ENCODE results near the gene DGCR2.
"Not testable (repeated sequence)": the region's sequence is repeated elsewhere in the genome, so short reads cannot be mapped to it uniquely, and the experiment has no call there.

DGCR2 gene

DNA sequence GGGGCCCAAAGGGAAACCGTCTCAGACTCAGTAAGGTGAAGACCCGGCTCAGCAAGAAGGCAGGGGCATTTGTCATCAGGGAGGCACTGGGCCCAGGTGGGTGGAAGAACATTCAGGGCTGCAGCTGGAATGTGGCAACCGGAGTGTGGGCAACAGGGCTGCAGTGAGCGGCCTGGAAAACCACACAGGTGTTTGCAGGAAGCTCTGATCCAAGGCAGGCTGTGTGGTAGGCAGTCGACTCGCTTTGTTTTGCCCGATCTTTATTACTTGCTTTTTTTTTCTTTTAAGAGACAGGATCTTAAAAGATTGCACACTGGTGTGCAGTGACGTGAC, 82.8 kb downstream of the DGCR2 start:
- H3K4me1 Mint-ChIP-seq (ENCODE audit: low read depth): no peaks in the 10 kb centered on the region
- peaks cover 8% of the 10 kb centered on the region for H3K36me3 Mint-ChIP-seq (ENCODE audit: low read depth)
- no peak overlapping the region for H3K27ac Mint-ChIP-seq
- H3K27me3 Mint-ChIP-seq (ENCODE audit: low read depth): no peaks in the 10 kb centered on the region
- no peaks in the 10 kb centered on the region for H3K9me3 Mint-ChIP-seq
- H3K4me3 Mint-ChIP-seq: no peak overlapping the region

DNA sequence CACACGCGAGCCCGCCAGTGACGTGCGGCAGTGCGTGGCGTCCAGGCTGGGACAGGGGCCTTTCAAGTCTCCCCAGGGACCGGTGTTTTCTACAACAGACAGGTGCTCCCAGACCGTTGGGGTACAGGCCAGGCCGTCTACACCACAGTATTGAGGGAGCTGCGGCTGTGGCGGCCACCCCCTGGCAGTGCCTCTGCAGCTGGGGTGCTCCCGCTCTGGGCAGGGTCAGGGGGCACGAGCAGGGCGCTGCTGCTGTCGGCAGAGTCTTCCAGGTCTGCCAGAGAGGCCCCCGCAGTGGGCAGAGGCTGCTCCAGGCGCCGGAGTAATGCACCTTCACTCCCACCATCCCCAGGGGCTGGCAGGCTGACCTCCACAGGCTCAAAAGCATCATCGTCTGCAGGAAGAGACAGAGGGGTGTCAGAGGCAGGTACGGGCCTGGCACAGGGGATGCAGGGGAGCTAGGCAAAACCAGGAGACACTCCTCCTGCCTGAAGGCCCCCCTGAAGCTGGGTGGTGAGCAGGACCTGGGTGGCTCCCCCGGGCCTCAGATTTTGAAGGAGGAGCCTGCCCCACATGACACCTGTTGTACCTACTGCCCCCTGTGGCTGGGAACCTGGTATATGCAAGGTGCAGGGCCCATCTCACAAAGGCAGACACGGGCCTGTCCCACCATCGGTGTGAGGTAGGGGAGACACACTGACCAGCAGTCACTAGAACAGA, 83.3 kb downstream of the DGCR2 start:
- Mint-ChIP-seq H3K27ac (no peak overlapping the region), H3K4me1 (ENCODE audit: low read depth) (no peaks in the 10 kb centered on the region), H3K9me3 (no peaks in the 10 kb centered on the region), H3K4me3 (no peak overlapping the region), H3K27me3 (ENCODE audit: low read depth) (no peaks in the 10 kb centered on the region), H3K36me3 (ENCODE audit: low read depth) (peaks cover 8% of the 10 kb centered on the region)

DNA sequence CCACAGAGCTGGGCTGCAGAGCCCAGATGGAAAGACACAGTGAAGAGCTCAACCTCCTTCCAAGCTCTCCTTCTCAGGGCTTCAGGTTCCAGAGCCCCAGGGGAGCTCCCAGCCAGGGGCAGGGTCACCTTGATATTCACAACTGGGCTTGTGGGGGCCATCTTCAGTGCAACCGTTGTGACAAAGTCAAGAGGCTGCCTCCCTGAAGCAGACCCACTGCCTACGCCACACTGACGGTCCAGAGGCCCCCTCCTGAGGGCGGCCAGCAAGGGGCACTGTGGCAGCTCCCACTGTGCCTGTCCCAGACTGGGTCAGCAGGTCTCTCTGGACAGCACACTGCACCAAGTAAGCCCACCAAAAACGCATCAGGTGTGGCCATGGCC, 84.1 kb downstream of the DGCR2 start:
- no peaks in the 10 kb centered on the region for H3K4me1 Mint-ChIP-seq (ENCODE audit: low read depth)

DNA sequence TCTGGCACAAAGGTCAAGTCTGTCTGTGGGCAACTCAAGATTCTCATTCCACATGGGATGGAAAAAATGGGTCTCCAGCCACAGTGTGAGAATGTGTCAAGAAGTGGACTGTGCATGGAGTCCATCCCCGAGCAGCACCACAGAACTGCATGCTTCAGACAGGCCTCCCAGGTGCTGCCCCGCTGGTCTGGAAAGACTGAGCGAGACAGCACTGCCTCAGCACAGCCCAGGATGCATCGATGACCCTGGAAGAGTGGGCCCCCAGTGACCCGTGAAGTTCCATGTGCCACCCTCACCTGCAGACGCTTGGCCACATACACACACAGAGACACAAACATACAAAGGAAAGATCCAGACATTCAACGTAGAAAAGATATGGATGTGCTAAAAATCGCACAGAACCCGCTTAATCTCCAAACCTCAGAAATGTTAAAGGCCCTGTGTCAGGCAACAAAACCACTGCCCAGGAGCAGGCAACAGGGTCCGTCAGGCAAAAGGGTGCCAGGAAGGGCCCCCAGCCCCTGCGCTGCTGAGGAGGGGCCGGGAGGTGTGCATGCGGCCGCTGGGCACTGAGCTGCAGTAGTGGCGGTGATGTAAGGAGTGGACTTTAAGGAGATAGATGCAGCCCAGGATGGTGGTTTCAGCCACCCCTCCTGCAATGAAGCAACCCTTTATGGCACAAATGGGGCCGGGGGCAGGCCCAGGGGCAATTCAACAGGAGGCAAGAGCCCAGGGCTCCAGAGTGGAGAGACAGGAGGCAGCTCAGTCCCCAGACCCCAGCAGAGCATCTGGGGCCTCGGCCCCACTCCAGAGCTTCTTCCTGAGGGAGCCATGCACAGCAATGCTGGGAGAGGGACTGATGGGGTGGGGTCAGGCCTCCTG, 84.7 kb downstream of the DGCR2 start:
- H3K27ac Mint-ChIP-seq: no peak overlapping the region
- no peaks in the 10 kb centered on the region for H3K4me1 Mint-ChIP-seq (ENCODE audit: low read depth)
- no peaks in the 10 kb centered on the region for H3K9me3 Mint-ChIP-seq
- H3K4me3 Mint-ChIP-seq: no peak overlapping the region
- no peaks in the 10 kb centered on the region for H3K27me3 Mint-ChIP-seq (ENCODE audit: low read depth)
- peaks cover 8% of the 10 kb centered on the region for H3K36me3 Mint-ChIP-seq (ENCODE audit: low read depth)

More for the DNA sequence above, 84.1 kb downstream of the DGCR2 start:
- no peaks in the 10 kb centered on the region for H3K9me3 Mint-ChIP-seq
- H3K4me3 Mint-ChIP-seq: no peak overlapping the region
- no peaks in the 10 kb centered on the region for H3K27me3 Mint-ChIP-seq (ENCODE audit: low read depth)
- H3K36me3 Mint-ChIP-seq (ENCODE audit: low read depth): peaks cover 8% of the 10 kb centered on the region
- no peak overlapping the region for H3K27ac Mint-ChIP-seq

DNA sequence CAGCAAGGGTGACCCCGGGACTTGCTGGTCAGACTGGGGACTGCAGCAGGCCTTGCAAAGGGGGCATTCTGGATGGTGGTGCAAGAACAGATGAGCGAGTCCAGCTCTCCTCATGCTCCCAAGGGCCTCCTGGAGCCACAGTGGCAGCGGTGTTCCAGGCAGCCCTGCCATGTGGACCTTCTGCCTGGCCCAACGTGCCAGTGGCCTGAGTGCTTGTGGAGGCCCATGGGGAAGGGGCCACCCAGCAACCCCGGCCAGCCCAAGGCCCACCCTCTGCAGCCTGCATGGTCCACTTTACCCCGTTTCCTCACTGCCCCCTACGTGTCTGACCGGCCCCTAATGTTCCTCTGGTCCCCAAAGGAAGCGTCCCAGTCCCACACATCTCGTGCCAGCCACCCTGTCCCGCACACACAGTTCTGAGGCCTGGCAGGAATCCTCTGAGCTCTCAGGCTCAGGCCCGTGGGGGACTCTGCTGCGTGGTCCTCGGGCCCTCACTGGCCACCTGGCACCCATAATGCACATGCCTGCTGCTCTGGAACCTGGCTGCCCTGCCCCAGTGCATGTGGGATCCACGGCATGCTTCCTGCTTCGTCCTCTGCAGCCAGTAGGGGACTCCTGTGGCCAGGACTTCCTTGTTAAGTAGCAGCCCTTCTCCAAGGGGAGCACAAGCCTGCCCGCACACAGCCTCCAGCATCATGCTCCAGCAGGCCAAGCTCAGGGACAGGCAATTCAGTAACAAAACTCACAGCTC, 85.5 kb downstream of the DGCR2 start:
- Mint-ChIP-seq H3K27ac (no peak overlapping the region), H3K27me3 (ENCODE audit: low read depth) (no peaks in the 10 kb centered on the region), H3K9me3 (no peaks in the 10 kb centered on the region), H3K4me1 (ENCODE audit: low read depth) (no peaks in the 10 kb centered on the region), H3K36me3 (ENCODE audit: low read depth) (peaks cover 5% of the 10 kb centered on the region), H3K4me3 (no peak overlapping the region)

DNA sequence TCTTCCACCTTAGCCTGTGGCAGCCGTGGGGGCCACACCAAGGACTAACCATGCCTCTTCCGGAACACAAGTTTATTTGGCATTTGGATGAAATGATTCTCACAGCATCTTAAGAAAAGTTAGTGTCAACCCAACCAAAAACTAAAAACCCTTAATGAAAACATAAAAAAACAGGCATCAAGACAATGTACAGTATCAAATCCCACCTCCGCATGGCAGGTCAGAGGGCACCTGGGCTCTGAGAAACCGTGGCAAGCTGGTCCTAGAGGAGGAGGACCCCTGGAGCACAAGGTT, 86.0 kb downstream of the DGCR2 start:
- Mint-ChIP-seq H3K4me1 (ENCODE audit: low read depth) (no peaks in the 10 kb centered on the region), H3K27ac (no peak overlapping the region), H3K36me3 (ENCODE audit: low read depth) (peaks cover 3% of the 10 kb centered on the region), H3K27me3 (ENCODE audit: low read depth) (no peaks in the 10 kb centered on the region), H3K4me3 (no peak overlapping the region), H3K9me3 (no peaks in the 10 kb centered on the region)

DNA sequence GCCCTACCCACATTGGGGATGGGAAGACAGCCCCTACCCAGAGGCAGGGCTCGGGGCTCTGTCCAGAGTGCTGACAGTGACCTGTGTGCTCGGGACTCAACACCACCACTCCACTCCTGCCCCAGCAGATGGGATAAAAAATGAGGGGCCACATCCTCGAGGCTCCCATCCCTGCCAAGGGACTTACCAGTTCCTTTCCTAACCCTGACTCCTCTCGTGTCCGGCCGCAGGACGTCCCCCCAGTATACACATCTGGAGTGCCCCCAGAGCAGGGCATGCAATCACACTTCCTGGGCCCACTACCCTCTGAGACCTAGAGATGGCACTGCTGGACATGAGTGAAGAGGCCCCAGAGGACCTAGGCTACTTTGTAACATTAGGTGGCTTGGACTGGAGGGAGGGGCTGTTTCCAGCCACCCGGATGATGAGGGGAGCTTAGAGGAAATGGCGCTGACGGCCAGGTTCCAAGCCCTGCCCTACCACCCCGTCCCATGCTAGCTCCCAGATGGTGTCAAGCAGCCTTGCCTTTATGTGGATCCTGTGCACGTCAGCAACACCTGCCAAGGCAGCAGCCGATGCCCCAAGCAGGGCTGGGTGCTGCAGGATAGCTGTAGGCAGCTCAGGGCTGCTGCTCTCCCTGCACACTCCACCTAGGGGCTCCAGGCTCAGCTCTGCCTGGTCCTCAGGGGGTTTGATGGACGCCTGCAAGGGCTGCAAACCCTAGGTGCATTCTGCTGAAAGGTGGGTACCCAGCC, 86.6 kb downstream of the DGCR2 start:
- H3K4me1 Mint-ChIP-seq (ENCODE audit: low read depth): no peaks in the 10 kb centered on the region
- no peaks in the 10 kb centered on the region for H3K9me3 Mint-ChIP-seq
- peaks cover 2% of the 10 kb centered on the region for H3K36me3 Mint-ChIP-seq (ENCODE audit: low read depth)
- no peak overlapping the region for H3K4me3 Mint-ChIP-seq
- no peak overlapping the region for H3K27ac Mint-ChIP-seq
- peaks cover 3% of the 10 kb centered on the region for H3K27me3 Mint-ChIP-seq (ENCODE audit: low read depth)

DNA sequence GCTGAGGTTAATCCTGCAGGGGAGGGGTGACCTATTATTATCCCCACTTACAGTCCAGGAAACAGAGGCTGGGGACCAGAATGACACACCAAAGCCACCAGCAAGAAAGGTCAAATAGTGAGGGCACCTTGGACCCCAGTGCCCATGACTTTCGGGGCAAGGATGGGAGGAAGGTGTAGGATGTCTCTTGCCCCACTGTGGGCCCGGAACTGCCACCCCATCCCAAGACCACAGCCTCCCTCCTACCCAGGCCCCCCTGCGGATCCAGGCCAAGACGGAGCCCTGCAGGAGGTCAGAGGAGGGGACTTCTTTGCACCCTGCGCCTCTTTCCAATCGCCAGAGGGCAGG, 87.1 kb downstream of the DGCR2 start:
- H3K4me1 Mint-ChIP-seq (ENCODE audit: low read depth); H3K4me3 Mint-ChIP-seq; H3K27ac Mint-ChIP-seq; H3K36me3 Mint-ChIP-seq (ENCODE audit: low read depth); H3K27me3 Mint-ChIP-seq (ENCODE audit: low read depth); H3K9me3 Mint-ChIP-seq: not testable (repeated sequence)

DNA sequence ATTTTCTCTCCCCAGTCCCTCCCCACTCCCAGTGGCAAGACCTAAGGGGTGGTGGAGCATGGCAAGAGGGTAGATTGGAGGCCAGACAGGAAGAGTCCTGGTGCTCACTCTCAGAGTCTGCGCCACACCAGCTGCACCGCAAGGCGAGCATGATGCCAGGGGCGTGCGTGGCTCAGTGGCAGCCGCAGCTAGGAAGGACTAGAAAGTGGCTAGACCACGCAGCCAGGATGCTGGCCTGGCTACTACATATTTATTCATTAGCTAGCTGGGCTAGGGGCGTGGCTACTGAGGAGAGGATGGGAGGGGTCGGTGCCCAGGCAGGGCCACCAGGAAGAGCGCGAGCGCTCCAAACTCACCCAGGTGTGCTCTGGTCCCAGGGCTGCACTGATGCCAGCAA, 87.5 kb downstream of the DGCR2 start:
- H3K9me3 Mint-ChIP-seq; H3K27ac Mint-ChIP-seq; H3K4me1 Mint-ChIP-seq (ENCODE audit: low read depth); H3K27me3 Mint-ChIP-seq (ENCODE audit: low read depth); H3K4me3 Mint-ChIP-seq; H3K36me3 Mint-ChIP-seq (ENCODE audit: low read depth): not testable (repeated sequence)

DNA sequence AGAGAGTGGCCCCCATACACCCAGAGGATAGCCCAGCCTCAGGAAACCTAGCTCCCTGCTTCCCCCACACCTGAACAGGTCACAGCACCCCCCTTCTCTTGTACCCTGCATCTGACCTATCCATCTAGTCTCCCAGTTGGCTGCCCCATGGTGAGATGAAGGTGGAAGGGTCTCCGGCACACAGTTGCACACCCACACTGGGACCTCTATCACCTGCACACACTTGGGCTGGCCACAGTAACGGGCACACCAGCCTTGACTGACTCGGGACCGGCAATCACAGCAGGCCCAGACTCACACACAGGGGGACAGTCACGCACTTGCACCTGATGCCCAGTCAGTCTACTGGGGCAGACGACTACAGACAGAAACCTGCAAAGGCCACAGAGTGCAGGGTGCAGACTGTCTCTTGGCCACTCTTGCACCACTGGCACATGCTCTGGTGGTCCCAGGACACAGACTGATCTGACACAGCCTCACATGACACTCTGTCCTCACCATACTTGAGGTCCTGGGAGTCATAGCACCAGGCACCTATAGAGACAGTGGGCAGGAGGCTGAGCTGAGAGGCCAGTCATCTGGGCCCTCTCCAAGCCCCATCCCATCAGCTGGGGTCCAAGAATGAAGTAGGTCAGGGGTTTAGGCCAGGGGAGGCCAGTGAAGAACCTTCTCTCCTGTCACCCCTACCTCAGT, 88.0 kb downstream of the DGCR2 start:
- not testable (repeated sequence) for H3K9me3 Mint-ChIP-seq; H3K27me3 Mint-ChIP-seq (ENCODE audit: low read depth); H3K4me1 Mint-ChIP-seq (ENCODE audit: low read depth); H3K36me3 Mint-ChIP-seq (ENCODE audit: low read depth); H3K27ac Mint-ChIP-seq; H3K4me3 Mint-ChIP-seq

DNA sequence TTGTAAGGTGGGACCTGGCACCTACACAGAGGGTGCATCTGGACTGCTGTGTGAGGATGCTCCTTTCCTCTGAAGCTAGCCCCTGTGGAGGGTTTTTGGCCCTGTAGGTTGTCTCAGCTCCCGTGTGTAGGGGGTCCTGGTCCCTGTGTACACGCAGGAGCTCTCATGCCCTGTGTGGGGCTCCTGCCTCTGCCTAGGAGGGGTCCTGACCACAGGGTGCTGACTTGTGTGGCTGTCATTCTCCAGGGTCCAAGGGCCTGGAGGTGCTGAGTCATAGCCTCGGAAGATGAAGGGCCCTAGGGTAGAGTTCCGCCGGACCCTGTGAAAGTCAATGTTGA, 88.7 kb downstream of the DGCR2 start:
- not testable (repeated sequence) for H3K36me3 Mint-ChIP-seq (ENCODE audit: low read depth); H3K9me3 Mint-ChIP-seq; H3K4me1 Mint-ChIP-seq (ENCODE audit: low read depth); H3K4me3 Mint-ChIP-seq; H3K27ac Mint-ChIP-seq
- peaks cover 13% of the 10 kb centered on the region for H3K27me3 Mint-ChIP-seq (ENCODE audit: low read depth)

DNA sequence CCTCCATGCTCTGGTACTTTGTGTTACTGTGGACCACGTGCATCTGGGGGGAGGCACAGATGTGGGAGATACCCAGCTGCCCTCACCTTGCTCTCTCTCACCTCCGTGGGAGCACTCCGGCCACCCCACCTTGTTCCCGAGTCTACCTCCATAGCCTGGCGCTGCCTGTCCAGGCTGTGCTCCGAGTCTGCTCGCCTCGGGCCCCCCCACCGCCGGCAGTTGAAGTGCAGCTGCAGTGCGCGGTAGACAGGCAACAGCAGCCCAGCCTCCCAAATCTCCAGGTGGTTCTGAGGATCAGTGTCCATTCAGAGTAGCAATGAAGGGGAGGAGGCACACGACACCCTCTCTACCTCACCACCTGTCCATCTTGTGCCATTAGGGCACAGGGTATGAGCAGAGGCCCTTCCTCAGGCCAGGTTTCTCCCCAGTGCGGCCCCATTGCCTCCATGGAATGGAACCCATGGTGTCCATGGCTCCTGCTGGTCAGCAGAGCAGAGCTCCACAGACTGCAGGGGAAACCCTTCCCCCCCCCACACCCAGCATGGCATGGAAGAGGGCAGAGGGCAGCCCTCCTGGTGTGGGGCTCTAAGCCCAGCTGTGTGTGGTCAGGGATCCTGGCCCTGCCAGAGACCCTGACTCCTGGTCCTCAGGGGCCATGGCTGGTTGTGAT, 89.2 kb downstream of the DGCR2 start:
- not testable (repeated sequence) for H3K27ac Mint-ChIP-seq; H3K4me3 Mint-ChIP-seq; H3K36me3 Mint-ChIP-seq (ENCODE audit: low read depth); H3K9me3 Mint-ChIP-seq; H3K4me1 Mint-ChIP-seq (ENCODE audit: low read depth)
- H3K27me3 Mint-ChIP-seq (ENCODE audit: low read depth): peaks cover 17% of the 10 kb centered on the region

DNA sequence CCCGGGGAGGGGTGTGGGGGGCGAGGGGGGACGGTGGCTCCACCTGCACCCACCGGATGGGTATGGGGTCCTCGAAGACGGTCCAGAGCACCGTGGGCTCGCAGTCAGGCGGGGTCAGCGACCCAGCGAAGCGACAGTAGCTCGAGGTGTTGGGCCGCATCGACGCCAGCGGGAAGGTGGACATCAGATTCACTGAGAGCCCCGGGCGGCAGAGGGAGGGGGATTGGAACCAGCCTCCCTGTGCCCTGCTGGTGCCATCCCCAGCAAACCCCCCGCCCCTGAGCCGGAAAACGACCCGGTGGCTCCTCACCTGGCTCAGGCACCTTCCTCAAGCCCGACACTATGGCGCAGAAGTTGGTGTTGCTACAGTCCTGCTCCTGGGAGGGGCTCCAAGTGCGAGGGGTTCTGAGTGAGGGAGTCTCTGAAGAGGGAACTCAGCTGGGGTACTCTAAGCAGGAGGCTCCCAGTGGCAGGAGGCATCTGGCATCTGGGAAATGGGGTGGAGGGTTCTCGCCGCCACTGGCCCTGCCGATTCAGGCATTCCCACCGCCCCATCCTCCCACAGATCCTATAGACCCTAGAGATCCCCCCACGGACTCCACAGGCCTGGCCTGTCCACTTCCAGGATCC, 89.9 kb downstream of the DGCR2 start:
- peaks cover 17% of the 10 kb centered on the region for H3K27me3 Mint-ChIP-seq (ENCODE audit: low read depth)
- not testable (repeated sequence) for H3K36me3 Mint-ChIP-seq (ENCODE audit: low read depth); H3K27ac Mint-ChIP-seq; H3K9me3 Mint-ChIP-seq; H3K4me3 Mint-ChIP-seq; H3K4me1 Mint-ChIP-seq (ENCODE audit: low read depth)

DNA sequence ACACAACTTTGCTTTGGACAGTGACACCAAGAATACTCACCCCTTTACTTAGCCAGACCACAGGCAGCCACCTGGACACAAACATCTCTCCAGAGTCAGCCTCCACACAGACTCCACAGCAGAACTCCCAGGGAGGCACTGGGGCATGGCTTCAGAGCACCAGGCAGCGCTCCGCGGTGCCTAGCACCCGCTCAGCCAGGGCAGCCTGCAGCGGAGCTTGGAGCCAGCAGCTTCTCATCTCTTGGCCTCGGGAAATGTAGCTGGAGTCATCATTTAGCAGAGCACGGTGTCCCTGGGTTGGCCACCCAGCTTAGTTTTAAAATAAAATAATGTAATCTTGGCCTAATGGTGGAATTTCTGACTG, 91.3 kb downstream of the DGCR2 start:
- H3K36me3 Mint-ChIP-seq (ENCODE audit: low read depth); H3K9me3 Mint-ChIP-seq; H3K4me1 Mint-ChIP-seq (ENCODE audit: low read depth); H3K27ac Mint-ChIP-seq; H3K4me3 Mint-ChIP-seq: not testable (repeated sequence)
- peaks cover 22% of the 10 kb centered on the region for H3K27me3 Mint-ChIP-seq (ENCODE audit: low read depth)
